NOMO-1 treated with DMSO at 0.1 percent for 48 hours (cell line): ENCODE results near the gene SELENOM.
"Not testable (repeated sequence)": the region's sequence is repeated elsewhere in the genome, so short reads cannot be mapped to it uniquely, and the experiment has no call there.

Experiments used
- DNase-seq: peaks from one replicate; lab custom pipeline; 2025; ENCODE audit not compliant: unreplicated experiment; lab: John Stamatoyannopoulos, UW

Gene SELENOM

DNA sequence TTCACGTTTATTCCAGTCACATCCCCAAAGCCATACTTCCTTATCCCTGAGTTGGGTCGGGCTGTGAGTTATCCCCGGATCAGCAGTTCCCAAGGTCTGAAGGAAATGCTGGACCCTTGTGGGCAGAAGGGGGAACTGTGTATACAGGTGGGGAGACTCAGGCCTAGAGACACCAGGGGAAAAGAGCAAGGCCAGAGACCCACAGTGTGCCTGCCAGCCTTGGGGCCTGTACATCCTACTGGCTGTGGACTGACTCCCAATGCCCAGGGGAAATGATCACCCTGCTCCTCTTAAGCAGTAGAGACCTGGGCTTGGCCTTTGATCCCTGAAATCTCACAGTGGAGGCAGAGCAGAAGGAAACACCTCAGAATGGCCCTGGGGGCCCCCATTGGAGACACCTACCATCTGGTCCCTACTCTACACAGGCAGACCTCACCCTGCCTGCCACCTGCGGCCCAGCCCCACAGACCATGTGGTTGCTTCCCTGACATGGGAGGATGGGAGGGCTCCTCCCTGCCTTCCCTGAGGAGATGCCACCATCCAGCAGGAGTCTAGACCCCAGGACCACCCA, 1.3 kb downstream of the SELENOM start:
- no peak for DNase-seq

DNA sequence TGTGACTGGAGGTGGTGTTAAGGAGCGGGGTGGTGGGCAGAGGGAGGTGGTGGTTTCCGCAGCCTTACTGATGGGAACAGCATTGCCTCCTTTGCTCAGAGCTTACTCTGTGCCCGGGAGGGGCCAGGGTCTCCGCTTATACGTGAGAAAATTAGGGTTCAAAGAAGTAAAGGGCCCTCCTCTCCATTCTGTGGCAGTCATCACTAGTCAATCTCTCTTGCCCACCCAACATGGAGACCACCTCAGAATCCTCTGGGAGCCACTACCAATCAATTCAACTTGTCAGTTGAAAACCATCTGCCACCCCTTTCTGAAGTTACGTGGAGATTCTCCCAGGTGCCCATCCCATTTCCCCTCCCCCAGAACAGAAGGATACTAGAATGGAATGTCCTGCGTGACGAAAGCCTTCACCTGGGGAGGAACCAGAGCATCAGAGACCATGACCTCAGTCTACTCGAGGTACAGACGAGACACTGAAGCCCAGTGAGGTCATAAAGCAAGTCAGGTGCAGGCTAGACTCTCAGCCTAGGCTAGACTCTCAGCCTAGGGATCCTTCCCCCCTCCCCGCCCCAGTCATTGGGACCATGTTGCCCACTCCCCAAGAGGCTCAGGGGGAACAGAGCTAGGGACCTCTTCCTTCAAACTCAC, 2.0 kb downstream of the SELENOM start:
- DNase-seq: no peak

DNA sequence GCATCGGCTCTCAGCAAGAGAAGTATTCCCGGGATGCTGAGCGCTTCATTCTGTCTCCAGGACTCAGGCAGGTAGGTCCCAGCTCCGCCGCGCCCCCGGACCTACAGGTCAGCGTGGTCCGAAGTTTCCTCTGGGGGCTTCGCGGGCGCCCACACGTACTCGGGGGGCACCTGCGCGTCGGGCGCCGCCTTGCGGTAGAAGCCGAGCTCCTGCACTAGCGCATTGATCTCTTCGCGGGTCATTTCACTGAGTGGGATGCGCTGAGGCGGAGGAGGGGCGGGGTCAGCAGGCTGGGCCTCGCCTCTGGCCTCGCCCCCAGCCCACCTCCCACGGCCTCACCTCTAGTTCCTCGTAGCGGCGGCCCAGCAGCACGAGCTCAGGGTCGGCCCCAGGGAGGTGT, 2.5 kb downstream of the SELENOM start:
- no peak for DNase-seq

DNA sequence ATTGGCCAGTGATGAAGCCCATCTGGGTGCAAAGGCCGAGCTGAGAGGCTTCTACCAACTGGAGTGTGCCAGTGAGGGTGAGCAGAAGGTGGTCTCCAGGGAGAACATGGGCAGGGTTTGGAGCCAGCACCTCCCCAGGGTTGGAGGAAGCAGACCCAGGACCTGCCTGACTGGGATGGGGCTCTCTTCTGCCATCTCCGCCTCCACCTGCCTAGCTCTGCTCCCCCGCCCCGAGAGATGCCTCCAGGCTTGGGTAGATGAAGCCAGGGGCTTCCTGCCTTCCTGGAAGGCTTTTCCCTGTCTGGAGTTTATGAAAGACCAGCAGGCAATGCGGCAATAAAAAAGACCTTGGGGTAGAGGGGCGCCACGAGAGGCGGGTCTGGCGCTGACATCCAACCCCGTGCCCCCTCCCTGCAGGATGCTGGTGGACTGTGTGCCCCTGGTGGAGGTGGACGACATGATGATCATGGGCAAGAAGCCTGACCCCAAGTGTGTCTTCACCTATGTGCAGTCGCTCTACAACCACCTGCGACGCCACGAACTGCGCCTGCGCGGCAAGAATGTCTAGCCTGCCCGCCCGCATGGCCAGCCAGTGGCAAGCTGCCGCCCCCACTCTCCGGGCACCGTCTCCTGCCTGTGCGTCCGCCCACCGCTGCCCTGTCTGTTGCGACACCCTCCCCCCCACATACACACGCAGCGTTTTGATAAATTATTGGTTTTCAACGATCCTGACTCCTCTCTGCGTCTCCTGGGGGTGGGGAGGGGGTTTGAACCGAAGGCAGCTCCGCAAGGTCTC, 3.3 kb downstream of the SELENOM start:
- DNase-seq: no peak

DNA sequence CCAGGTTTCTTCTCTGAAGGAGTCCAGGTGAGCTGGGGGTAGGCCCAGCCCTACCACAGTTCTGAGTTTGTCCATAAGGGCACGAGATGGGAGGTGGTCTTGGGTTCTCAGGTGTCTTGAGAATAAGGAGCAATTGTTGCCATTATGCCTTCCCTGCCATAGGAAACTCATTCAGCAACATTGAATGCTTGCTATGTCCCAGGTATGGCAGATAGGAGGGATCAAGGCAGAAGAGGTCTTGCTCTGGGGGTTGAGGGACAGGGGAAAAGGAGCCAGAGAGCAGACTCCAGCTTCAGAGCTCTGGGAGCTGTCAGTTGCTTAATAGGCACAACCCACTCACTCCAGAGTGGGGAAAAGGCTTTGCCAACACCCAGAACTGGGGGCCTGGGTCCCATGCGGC, 4.3 kb downstream of the SELENOM start:
- DNase-seq: no peak

DNA sequence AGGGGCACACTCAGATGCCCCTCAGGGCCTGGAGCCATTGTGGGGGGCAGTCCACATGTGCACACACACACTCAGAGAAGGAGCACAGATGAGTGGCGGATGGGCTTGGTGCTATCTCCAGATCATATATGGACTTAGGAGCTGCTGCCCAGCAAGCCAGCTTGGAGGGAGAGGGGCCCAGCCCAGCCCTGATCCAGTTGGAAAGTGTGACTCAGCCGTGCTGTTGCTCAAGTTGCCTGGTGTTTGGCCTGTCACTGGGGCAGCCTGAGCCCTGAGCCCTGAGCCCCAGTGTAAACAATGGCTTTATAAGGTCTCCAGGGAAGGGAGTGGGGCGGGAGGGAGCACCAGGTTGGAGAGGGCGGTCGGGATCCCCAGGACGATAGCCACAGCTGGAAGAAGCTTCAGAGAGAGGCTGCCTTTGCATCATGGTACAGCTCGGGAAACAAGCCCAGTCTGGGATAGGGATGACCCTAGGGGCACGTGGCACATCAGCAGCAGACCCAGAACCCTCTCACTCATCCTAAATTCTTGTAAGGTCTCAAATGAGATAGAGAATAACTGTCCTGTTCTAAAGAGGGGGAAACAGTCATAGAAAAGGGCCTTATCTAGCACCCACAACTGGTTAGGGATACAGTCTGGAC, 4.8 kb downstream of the SELENOM start:
- no peak for DNase-seq

DNA sequence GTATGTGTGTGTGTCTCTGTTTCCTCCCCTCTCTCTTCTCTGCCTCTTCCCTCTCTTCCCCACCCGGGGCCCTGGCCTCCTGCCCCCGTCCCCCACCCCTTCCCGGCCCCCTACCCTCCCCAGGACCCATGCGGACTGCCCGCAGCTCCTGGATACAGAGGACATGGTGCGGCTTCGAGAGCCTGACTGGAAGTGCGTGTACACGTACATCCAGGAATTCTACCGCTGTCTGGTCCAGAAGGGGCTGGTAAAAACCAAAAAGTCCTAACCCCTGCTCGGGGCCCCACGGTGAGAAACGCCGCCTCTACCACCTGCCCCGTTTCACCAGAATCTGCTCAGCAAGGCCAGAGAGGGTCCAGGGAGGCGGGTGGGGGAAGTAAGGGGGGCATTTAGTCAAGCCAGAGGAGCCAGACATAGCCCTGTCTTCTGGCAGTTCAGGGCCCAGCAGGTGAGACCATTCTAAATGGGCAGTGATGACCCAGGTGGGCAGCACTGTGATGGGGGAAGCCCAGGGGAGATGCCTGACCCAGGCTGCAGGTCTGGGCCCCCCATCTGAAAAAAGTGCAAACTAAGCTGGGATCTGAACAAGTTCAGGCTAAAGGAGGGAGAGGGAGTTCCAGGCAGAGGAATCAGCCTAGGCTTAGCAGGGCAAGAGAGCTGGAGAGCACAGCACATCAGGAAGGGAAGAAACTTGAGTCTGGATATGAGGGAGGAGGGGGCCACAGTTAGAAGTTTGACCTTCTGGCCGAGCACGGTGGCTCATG, 6.4 kb downstream of the SELENOM start:
- DNase-seq: no peak

DNA sequence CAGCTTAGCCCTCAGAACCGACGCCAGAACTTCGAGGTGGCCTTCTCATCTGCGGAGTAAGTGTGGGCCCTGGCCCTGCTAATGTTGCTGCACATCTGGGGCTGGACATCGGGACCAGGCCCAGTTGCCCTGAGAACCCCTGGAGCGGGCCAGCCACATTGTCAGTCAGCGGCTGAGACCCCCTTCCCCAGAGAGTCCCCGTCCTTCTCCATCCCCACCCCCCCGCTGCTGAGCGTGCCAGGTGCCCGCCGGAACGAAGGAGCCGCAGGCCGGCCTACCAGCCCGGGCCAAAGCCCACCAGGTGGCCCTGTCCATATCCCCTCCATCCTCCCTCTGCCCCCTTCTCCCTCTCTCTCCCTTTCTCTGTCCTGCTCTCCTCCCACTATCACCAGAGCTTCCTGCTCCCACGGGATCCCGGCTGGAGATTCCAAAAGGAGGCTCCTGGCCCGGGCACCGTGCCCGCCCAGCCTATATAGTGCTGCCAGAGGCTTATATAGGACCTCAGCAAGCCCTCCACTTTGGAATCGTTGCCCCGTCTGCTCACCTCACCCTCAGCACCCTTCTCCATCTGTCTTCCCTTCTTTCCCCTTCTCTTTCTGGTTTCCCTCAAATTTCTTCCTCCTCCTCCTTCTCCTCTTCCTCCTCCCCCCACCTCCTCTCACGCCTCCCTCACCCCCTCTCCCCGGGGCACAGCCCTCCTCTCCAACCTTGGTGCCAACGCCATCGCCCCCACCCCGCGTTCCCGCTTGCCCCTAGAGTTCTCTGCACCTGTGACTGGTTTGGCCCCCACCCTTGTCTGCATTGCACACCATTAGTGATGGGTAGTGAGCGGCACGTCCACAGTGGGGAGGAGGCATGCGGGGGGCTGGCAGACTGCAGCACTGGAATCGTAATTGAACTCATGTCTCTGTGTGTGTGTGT, 7.3 kb downstream of the SELENOM start:
- no peak for DNase-seq

DNA sequence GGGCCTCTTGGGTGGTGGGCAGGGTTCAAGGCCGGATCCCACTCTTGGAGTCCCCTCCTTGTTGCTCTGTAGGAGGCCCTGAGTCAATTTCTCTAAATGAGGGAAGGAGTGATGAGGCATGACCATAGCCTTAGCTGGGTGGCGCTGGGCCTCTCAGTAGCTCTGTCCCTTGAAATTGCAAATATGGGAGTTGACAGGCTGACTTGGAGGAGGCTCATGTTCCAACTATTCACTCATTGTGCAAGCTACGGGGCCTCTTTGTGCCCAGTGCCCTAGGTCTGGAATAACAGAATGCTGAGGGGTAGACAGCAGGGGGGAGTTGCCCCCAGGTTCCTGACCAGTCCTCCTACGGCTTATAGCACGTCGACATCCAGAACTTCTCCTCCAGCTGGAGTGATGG, 8.0 kb downstream of the SELENOM start:
- DNase-seq: no peak

DNA sequence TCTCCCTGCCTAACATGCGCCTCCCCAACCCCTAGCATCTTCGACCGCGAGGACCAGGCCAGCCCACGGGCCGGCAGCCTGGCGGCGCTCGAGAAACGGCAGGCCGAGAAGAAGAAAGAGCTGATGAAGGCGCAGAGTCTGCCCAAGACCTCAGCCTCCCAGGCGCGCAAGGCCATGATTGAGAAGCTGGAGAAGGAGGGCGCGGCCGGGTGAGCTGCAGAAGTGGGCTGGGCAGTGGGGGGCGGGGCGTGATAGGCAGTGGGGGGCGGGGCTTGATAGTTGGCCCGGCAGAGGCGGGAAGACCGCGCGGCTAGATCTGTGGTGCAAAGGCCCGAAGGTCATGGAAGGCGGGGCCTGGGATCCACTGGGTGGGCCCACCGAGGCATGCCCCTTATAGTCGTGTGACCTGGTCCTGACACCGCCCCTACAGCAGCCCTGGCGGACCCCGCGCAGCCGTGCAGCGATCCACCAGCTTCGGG, 8.7 kb downstream of the SELENOM start:
- no peak for DNase-seq

DNA sequence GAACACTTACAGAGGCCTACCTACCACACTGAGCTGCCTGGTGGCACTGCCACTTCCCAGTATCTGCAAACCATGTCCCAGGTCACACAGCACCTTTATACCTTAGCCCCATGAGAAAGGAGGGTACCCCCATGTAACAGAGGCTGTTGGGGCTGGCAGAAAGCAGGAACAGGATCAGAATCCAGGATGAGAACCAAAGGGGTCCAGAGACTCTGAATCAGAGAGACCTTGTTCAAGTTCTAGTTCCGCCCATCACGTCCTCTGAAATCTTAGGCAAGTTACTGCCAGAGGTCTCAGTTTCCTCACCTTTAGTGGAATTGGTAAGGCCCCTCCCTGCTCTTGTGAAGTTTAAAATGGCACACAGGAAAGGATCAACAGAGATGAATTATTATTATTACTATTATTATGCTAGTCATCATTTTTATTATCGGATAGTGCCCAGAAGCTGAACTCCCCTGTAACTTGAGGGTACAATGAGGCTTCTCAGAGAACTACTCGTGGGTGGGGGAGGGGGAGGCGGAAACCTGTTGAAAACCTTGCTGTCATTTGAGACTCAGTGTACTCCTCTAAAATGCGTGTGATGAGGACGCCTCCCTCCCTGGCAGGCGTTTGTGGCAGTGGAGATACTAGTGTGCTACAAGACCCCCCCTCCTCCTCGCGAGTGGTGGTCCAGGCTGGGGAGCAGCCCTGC, 9.3 kb downstream of the SELENOM start:
- DNase-seq: no peak

DNA sequence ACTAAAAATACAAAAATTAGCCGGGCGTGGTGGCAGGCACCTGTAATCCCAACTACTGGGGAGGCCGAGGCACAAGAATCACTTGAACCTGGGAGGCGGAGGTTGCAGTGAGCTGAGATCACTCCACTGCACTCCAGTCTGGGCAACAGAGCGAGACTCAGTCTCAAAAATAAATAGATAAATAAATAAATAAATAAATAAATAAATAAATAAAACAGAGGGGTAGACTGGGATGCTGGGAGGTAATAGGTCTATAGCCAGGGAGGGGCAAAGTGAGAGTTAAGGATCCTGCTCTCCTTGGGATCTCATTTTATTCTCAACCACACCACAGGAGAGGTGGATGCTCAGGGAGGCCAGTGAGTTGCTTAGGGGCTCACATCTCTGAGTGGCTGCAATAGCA, 9.8 kb downstream of the SELENOM start:
- DNase-seq: not testable (repeated sequence)

DNA sequence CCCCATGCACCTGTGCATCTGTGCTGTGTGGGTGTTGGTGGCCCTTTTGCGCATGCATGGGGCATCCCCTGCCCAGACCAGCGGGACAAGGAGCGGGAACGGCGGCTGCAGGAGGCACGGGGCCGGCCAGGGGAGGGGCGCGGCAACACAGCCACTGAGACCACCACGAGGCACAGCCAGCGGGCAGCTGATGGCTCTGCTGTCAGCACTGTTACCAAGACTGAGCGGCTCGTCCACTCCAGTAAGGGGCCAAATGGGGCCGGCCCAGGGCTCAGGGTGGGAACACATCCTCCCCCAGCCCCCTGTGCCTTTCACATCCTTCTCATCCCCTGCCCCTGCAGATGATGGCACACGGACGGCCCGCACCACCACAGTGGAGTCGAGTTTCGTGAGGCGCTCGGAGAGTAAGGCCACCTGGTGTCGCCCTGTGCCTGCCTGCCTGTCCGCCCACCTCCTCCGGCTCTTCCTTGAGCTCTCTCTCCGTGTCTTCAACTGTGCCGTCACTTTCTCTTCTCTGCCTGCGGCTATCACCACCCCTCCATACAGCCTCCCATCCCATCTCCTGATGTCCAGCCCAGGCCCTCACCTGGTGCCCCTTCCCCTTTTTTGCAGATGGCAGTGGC, 10.6 kb downstream of the SELENOM start:
- DNase-seq: no peak

DNA sequence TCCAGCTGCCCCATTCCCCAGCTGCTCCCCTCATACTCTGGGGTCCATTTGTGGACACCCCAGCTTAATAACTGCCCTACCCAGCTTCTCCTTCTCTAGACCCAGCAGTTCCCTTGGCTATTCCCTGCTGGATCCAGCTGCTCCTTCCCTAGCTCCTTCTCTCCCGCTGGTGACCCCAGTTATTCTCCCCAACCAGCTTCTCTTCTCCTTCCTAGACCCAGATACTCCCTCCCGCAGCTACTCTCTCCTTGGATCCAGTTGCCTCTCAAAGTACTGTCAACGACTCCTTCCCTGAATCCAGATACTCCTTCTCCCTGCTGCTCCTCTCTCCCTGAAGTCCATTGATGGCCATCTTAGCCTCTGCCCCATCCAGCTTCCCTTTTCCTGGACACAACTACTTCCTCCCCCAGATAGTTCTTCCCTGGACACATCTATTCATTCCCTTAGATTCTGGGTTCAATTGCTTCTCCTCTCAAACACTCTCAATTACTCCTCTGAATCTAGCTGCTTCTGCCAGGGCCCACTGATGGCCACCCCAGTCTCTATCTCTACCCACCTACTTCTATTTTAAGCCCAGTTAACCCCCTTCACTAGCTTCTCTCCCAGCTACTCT, 11.6 kb downstream of the SELENOM start:
- DNase-seq: no peak

DNA sequence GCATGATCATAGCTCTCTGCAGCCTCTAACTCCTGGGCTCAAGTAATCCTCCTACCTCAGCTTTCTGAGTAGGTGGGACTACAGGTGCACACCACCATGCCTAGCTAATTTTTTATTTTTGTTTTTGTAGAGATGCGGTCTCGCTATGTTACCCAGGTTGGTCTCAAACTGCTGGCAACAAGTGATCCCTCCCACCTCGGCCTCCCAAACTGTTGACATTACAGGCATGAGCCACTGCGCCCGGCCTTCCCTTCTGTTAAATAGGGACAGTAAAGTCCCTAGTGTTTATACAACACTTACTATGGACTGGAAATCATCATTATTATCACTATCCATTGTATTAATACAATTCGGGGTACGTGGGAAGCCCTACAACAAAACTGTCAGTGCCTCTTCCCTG, 12.6 kb downstream of the SELENOM start:
- DNase-seq: no peak

DNA sequence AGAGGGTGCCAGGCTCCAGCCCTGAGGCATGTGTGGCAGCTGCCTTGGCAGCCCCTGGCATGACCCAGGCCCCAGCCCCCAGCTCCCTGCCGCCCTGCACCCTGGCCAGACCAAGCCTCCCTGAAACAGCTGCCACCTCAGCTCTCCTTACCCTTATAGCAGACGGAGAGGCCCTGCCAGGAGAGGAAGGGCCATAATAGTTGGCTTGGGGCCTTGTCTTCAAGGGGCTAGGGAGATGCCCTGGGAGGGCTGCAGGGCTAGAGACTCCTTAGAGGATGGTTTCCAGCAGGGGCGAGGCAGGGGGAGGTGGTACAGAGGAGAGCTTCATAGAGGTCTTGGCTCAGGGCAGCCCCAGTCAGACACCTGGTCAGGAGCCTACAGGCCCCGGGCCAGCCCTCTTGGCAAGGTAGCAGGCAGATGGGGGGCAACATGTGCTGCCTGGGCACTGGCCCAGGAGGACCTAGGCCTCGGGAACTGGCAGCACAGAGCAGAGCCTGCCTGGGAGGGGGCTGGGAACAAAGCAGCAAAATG, 13.3 kb downstream of the SELENOM start:
- no peak for DNase-seq

DNA sequence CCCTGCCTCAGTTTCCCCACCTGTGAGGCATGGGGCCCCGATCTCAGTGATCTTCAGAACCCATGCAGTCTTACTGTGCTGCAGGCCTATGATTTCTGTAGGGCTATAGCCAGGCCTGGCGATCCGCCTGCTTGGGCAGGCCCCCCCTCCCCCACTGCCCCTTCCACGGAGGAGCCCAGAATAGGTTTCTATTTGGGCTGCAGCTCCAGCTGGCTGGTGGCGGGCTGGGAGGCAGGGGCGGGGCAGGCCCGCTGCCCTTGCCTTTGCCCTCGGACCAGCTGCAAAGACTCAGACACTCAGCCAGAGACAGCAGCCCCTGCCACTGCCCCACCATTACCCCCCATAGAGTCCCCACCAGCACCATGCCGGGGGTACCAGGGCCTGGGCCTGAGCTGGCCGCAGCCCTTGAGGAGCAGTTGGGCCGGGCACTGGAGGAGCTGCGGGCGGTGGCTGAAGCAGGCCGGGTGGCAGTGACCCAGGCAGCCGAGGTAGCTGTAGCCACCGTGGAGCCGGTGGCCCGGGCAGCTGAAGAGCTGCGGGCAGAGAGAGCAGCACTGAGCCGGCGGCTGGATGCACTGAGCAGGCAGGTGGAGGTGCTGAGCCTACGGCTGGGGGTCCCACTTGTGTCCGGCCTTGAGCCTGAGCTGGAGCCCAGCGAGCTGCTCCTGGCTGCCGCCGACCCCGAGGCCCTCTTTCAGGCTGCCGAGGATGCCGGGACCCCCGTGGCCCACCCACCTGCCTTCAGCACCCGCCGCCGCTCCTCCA, 14.1 kb downstream of the SELENOM start:
- DNase-seq: no peak

DNA sequence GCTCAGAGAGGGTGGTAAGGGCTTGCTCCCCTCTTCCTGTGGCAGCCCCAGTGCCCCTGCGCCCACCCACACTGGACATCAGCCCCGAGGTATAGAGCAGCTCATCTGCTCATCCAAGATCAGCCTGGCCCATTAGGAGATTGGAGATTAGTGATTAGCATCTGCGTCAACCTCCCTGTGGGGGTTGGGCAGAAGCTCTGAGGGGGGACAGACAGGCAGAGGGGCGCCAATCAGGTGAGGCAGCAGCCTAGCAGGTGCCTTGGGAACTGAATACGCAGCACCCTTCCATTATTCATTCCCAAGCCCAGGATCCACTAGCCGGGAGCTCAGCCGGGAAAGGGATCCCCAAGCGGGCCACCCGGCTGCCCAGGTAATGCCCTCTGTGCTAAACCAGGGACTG, 15.2 kb downstream of the SELENOM start:
- no peak for DNase-seq
